K562 (cell line): ENCODE measurements around the gene CREG1. TPM values are rescaled to one million over a fixed set of nuclear protein-coding genes. Genes with fewer than 3 reads are reported as not detected.
A peak's percentile ranks its signal among the peaks of the same experiment; 100 is the strongest.

Experiments
- ATAC-seq: fragments of 200-7000 bp; cut with Tn5 transposase; 3 replicates; pipeline ENCODE4 v1.9.1; 2020; ENCODE audit warnings: moderate library complexity
- BruUV-seq: library from RNA; stranded (reverse); fragments of 400-500 nt; replicated peaks from 2 replicates; lab custom pipeline; 2021; lab: Mats Ljungman, UMichigan
- CTCF ChIA-PET: fragments of 300-600 bp; formaldehyde crosslinking; extraction: SDS; loops from one replicate; lab custom pipeline; 2021; ENCODE audit warnings: low intra/inter-chr PET ratio; lab: Yijun Ruan, JAX
- POLR2A ChIA-PET: fragments of 300-600, 350-650 bp; sonication (Branson Sonifier 250); formaldehyde crosslinking; extraction: SDS; loops from one replicate; lab custom pipeline; 2021; ENCODE audit warnings: antibody characterized with exemption, inconsistent platforms; lab: Yijun Ruan, JAX
- DNase-seq, 4 experiments: peaks; one replicate each; pipeline versions ENCODE4 v3.0.0 to v3.0.0-alpha.2; 2011 to 2018; ENCODE audit warnings: low spot score in 3 of 4, mixed read lengths in 3 of 4; ENCODE audit errors: extremely low read depth in 1 of 4
- FAIRE-seq: peaks from 2 replicates; lab custom pipeline; 2011; peaks lifted over from hg19 to GRCh38; lab: Jason Lieb, UNC
- H2AFZ ChIP-seq: 2 replicates; pipeline ENCODE4 v1.6.0; 2011; ENCODE audit warnings: low read depth, low read length, control low read depth, inconsistent platforms
- H3K27ac ChIP-seq: fragments of 200-600 bp; 3 replicates; pipeline ENCODE4 v1.8.0; 2011; ENCODE audit warnings: low read depth, mild to moderate bottlenecking, control low read depth, inconsistent platforms, low read length, moderate library complexity, mixed read lengths; ENCODE audit errors: extremely low read depth
- H3K27me3 ChIP-seq, 2 experiments: fragments of 300-600 bp in 1 of 2; 2 replicates in 1 of 2; 3 replicates in 1 of 2; pipeline versions ENCODE4 v1.6.0 to v1.8.0; 2011; ENCODE audit warnings: inconsistent platforms in 2 of 2, low read length in 2 of 2, mild to moderate bottlenecking in 1 of 2, mixed read lengths in 1 of 2, moderate library complexity in 1 of 2; ENCODE audit not compliant: control insufficient read depth in 2 of 2, insufficient read depth in 2 of 2
- H3K36me3 ChIP-seq: fragments of 300-600 bp; 3 replicates; pipeline ENCODE4 v1.8.0; 2011; ENCODE audit warnings: mild to moderate bottlenecking, low read length, inconsistent platforms; ENCODE audit not compliant: control insufficient read depth, insufficient read depth
- H3K4me1 ChIP-seq, 2 experiments: fragments of 200-600 bp in 1 of 2; replicated peaks in 1 of 2; 2 replicates in 1 of 2; 3 replicates in 1 of 2; pipeline versions ENCODE4 v1.5.1 to v1.8.0; 2011; ENCODE audit warnings: inconsistent platforms in 2 of 2, low read length in 2 of 2, mild to moderate bottlenecking in 1 of 2, mixed read lengths in 1 of 2, moderate library complexity in 1 of 2; ENCODE audit not compliant: control insufficient read depth in 2 of 2, insufficient read depth in 2 of 2
- H3K4me2 ChIP-seq: 2 replicates; pipeline ENCODE4 v1.6.1; 2011; ENCODE audit warnings: low read length, control low read depth, inconsistent platforms, mixed read lengths; ENCODE audit not compliant: insufficient read depth
- H3K4me3 ChIP-seq: fragments of 200-600 bp; sonication (generic), shearing (Covaris generic); 2 replicates; pipeline ENCODE4 v1.5.1; 2016; ENCODE audit warnings: control low read depth, inconsistent platforms
- H3K79me2 ChIP-seq: fragments of 200-600 bp; 3 replicates; pipeline ENCODE4 v1.8.0; 2011; ENCODE audit warnings: low read length, inconsistent platforms; ENCODE audit not compliant: control insufficient read depth, insufficient read depth
- H3K9ac ChIP-seq, 2 experiments: 2 replicates each; pipeline versions ENCODE4 v1.6.0 to v1.6.1; 2011; ENCODE audit warnings: low read depth in 2 of 2, low read length in 2 of 2, control low read depth in 1 of 2, inconsistent platforms in 1 of 2, mild to moderate bottlenecking in 1 of 2, mixed read lengths in 1 of 2; ENCODE audit not compliant: insufficient read depth in 1 of 2
- H3K9me1 ChIP-seq: one replicate; pipeline ENCODE4 v1.6.0; 2011; ENCODE audit warnings: inconsistent platforms, mild to moderate bottlenecking, low read length, moderate library complexity; ENCODE audit not compliant: control insufficient read depth, insufficient read depth
- H3K9me3 ChIP-seq: replicated peaks from 2 replicates; pipeline ENCODE4 v1.5.1; 2011; ENCODE audit warnings: low read depth, low read length, inconsistent platforms; ENCODE audit not compliant: control insufficient read depth, insufficient read depth
- H4K20me1 ChIP-seq: replicated peaks from 2 replicates; pipeline ENCODE4 v1.6.1; 2011; ENCODE audit warnings: low read length, inconsistent platforms, mixed read lengths; ENCODE audit not compliant: control insufficient read depth, insufficient read depth
- BCL6 ChIP-seq: fragments of 250-450 bp; sonication (Bioruptor Pico); IDR thresholded peaks from 2 replicates; pipeline ENCODE4 v1.4.0; 2020
- CBX3 ChIP-seq, 2 experiments: IDR thresholded peaks; 1 replicate in 1 of 2; 2 replicates in 1 of 2; pipeline ENCODE4 v1.6.1; 2012; ENCODE audit warnings: inconsistent platforms in 2 of 2, low read length in 2 of 2, borderline replicate concordance in 1 of 2, control low read depth in 1 of 2
- DNMT1 ChIP-seq: fragments of 450-650 bp; IDR thresholded peaks from 2 replicates; pipeline ENCODE4 v1.6.1; 2016; ENCODE audit warnings: antibody characterized with exemption, mild to moderate bottlenecking
- NFIC ChIP-seq: fragments of 450-650 bp; IDR thresholded peaks from 2 replicates; pipeline ENCODE4 v1.6.1; 2017; ENCODE audit warnings: mild to moderate bottlenecking, inconsistent platforms
- RNF219 ChIP-seq: fragments of 250-450 bp; sonication (Bioruptor Pico); IDR thresholded peaks from 2 replicates; pipeline ENCODE4 v1.5.0; 2022; ENCODE audit warnings: mild to moderate bottlenecking
- SNAPC5 ChIP-seq: fragments of 250-450 bp; sonication (Bioruptor Pico); IDR thresholded peaks from 2 replicates; pipeline ENCODE4 v1.8.0; 2021; ENCODE audit warnings: moderate library complexity, mild to moderate bottlenecking, inconsistent platforms
- TFAP4 ChIP-seq: sonication (generic); formaldehyde crosslinking; IDR thresholded peaks from 2 replicates; pipeline ENCODE4 v1.8.0; 2022; ENCODE audit warnings: missing genetic modification reagents, mild to moderate bottlenecking, moderate library complexity, borderline replicate concordance
- ZC3H11A ChIP-seq: IDR thresholded peaks from 2 replicates; pipeline ENCODE4 v1.6.1; 2012; ENCODE audit warnings: low read depth, low read length, improper control_type of control experiment
- ZNF512 ChIP-seq: IDR thresholded peaks from 2 replicates; pipeline ENCODE4 v1.6.1; 2016; ENCODE audit warnings: missing genetic modification characterization, missing compliant biosample characterization
- ZNF57 ChIP-seq: fragments of 450-650 bp; formaldehyde crosslinking; IDR thresholded peaks from 2 replicates; pipeline ENCODE4 v1.4.0; 2020; ENCODE audit warnings: mild to moderate bottlenecking, moderate library complexity
- ZNF583 ChIP-seq: fragments of 250-450 bp; sonication (Bioruptor Pico); IDR thresholded peaks from 2 replicates; pipeline ENCODE4 v1.4.0; 2020
- WGBS: fragments of 100-300 bp; shearing (Covaris generic); methylation state at CpG from one replicate; pipeline ENCODE4 v1.1.6; 2016; ENCODE audit warnings: low coverage, mixed read lengths; ENCODE audit not compliant: insufficient coverage; ENCODE audit errors: missing lambda C conversion rate; 5-methylcytosine and 5-hydroxymethylcytosine counted together
- in situ Hi-C: fragments of 300-500 bp; cut with MboI; formaldehyde crosslinking; loops from 4 replicates; pipeline ENCODE4 v1.15.0; 2018; ENCODE audit warnings: inconsistent platforms, mixed read lengths
- intact Hi-C: fragments of 100-400 bp; cut with micrococcal nuclease; formaldehyde crosslinking; loops from 2 replicates; pipeline ENCODE4 v1.14.2; 2022
- polyA plus RNA-seq, 8 experiments: library from polyadenylated mRNA; depleted of rRNA in 4 of 8; stranded (reverse) in 5 of 8; unstranded in 3 of 8; fragments of >200 nt; fragmentation: Nextera tagmentation in 2 of 8; fragmentation: Illumina TruSeq in 1 of 8; extraction: Ambion mirVana in 2 of 8; extraction: Trizol in 1 of 8; gene quantifications; 2 replicates each; pipeline versions ENCODE4 v1.2.1 to v1.2.3, GENCODE V29; 2011 to 2014; ENCODE audit warnings: inconsistent platforms in 1 of 8, missing spikeins in 1 of 8
- total RNA-seq, 7 experiments: library from RNA; depleted of rRNA in 6 of 7; stranded (reverse); fragments of >200 nt in 6 of 7; fragmentation: Illumina TruSeq in 2 of 7; extraction: Trizol in 2 of 7; gene quantifications; 2 replicates each; pipeline versions ENCODE4 v1.2.1 to v1.2.3, GENCODE V29; 2011 to 2021; ENCODE audit warnings: low replicate concordance in 1 of 7

The CREG1 gene
- total and polyA plus RNA-seq, 9 of the 15 experiments (the other 6 are each of a cell fraction or from before 2014, with no cell fraction given), result 45.7 to 272 (median 161) TPM

- BruUV-seq, result no TSS peak
- in situ Hi-C loops (no loop called here), intact Hi-C loops (loop anchor here (5.0 kb wide), 2 partner anchors 316 to 386 kb away; partner anchors contain the start of genes DCAF6 and MPC2)
- 18% methylated on average over 1 of the region's 1 CpG for WGBS
- H3K9me1 ChIP-seq, result no peaks in the 10 kb centered on the region
- ChIA-PET POLR2A (interaction anchor here (0.6 to 6.5 kb wide), 8 partner anchors 9 to 127 kb away, joined by 3 to 71 read pairs (median 3); no protein-coding TSS in a partner anchor), CTCF (no interaction called here)
- peaks cover 5% of the 10 kb centered on the region; the same call in 1 of the 2 replicates for H4K20me1 ChIP-seq
- no peak for FAIRE-seq
- peak overlapping the region; percentile 73 for H3K4me3 ChIP-seq
- H3K27ac ChIP-seq, result peak overlapping the region; percentile 94
- H2AFZ ChIP-seq, result 0 out of 2 replicates have a peak overlapping the region, but pooled peaks have one; percentile 10
- H3K4me1 ChIP-seq, result peaks cover 30 to 56% of the 10 kb centered on the region in 2 experiments
- ATAC-seq, result peak; percentile 3; the same call in 2 of the 3 replicates
- H3K9ac ChIP-seq, result peak overlapping the region; percentile 3 to 63; a peak in 3 of 4 replicates
- H3K36me3 ChIP-seq, result peaks cover 36% of the 10 kb centered on the region
- peak in 2 of 4 experiments; percentile 51 to 62 for DNase-seq
- H3K27me3 ChIP-seq, result no peaks in the 10 kb centered on the region
- peak overlapping the region; percentile 86 for H3K4me2 ChIP-seq
- no peaks in the 10 kb centered on the region for H3K9me3 ChIP-seq
- peaks cover 66% of the 10 kb centered on the region for H3K79me2 ChIP-seq
- TF ChIP-seq CBX3 (IDR thresholded peaks at IDR 0.05; ENCODE audit: borderline replicate concordance in 1 of 2, low read length in 2 of 2), result no peak
- TF ChIP-seq ZC3H11A, result no peak
- no peak for TF ChIP-seq BCL6 (CRISPR knock-in tag)
- no peak for TF ChIP-seq NFIC
- no peak for TF ChIP-seq ZNF512 (tag)
- TF ChIP-seq RNF219 (CRISPR knock-in tag), result no peak
- no peak for TF ChIP-seq ZNF57
- no peak for TF ChIP-seq TFAP4 (CRISPR knock-in tag)
- no peak for TF ChIP-seq ZNF583 (CRISPR knock-in tag)
- no peak for TF ChIP-seq SNAPC5 (CRISPR knock-in tag)
- no peak for TF ChIP-seq DNMT1
These were observed 2.2 kb downstream of the CREG1 start for GRCh38 chr1:167551362-167551761.
